Cardiac muscle cell (in vitro differentiated cells and primary cell): ENCODE data around the gene CCDC88B. TPM values are rescaled to one million over a fixed set of nuclear protein-coding genes. Genes with fewer than 3 reads are reported as not detected.

Experiments
- DNase-seq, 2 donors: peaks; one replicate each; pipeline versions ENCODE4 v3.0.0 to v3.0.0-alpha.2; 2010 to 2017; ENCODE audit warnings: low read depth in 1 of 2, low spot score in 1 of 2
- H3K27ac ChIP-seq: fragments of 200-600 bp; sonication (generic); 2 replicates; pipeline ENCODE4 v1.5.1; 2016
- H3K27me3 ChIP-seq: fragments of 200-600 bp; sonication (generic); 2 replicates; pipeline ENCODE4 v1.6.0; 2016; ENCODE audit warnings: control low read depth
- H3K36me3 ChIP-seq: fragments of 200-600 bp; sonication (generic); 2 replicates; pipeline ENCODE4 v1.5.1; 2016; ENCODE audit warnings: control low read depth
- H3K4me1 ChIP-seq: fragments of 200-600 bp; sonication (generic); 2 replicates; pipeline ENCODE4 v1.8.1; 2017; ENCODE audit warnings: low read depth, mild to moderate bottlenecking, mixed run types
- H3K4me3 ChIP-seq: fragments of 200-600 bp; sonication (generic); 2 replicates; pipeline ENCODE4 v1.5.1; 2016; ENCODE audit warnings: mild to moderate bottlenecking
- H3K9me3 ChIP-seq: fragments of 200-600 bp; sonication (generic); 2 replicates; pipeline ENCODE4 v1.5.1; 2017; ENCODE audit warnings: low read depth, mild to moderate bottlenecking, control low read depth
- CTCF ChIP-seq: IDR thresholded peaks from 2 replicates; pipeline ENCODE4 v1.5.1; 2012; ENCODE audit warnings: low read depth, mild to moderate bottlenecking, low read length
- polyA plus RNA-seq: library from polyadenylated mRNA; unstranded; fragments of >200 nt; fragmentation: Nextera tagmentation; extraction: Ambion mirVana; gene quantifications from 2 replicates; pipeline ENCODE4 v1.2.1, GENCODE V29; 2016
- total RNA-seq: library from RNA; depleted of rRNA; stranded (reverse); fragments of >200 nt; gene quantifications from 2 replicates; pipeline ENCODE4 v1.2.3, GENCODE V29; 2016

The CCDC88B gene
- total and polyA plus RNA-seq, 2 experiments from 2014 or later = 8.4 to 8.6 TPM

- H3K27me3 ChIP-seq = no peaks in the 10 kb centered on the region
- H3K9me3 ChIP-seq = no peaks in the 10 kb centered on the region
- TF ChIP-seq CTCF = no peak
- DNase-seq = no peak
- no peak overlapping the region for H3K27ac ChIP-seq
- H3K4me1 ChIP-seq = no peaks in the 10 kb centered on the region
- no peak overlapping the region for H3K4me3 ChIP-seq
- H3K36me3 ChIP-seq = no peaks in the 10 kb centered on the region
These were observed 718 bp upstream of the CCDC88B start for GRCh38 chr11:64339286-64339685.

GRCh38 chr11:64340671-64341335 is 799 bp downstream of the CCDC88B start:
- no peaks in the 10 kb centered on the region for H3K27me3 ChIP-seq
- no peaks in the 10 kb centered on the region for H3K9me3 ChIP-seq
- peak in 1 of 2 donors; percentile 30 for DNase-seq
- H3K27ac ChIP-seq = no peak overlapping the region
- H3K36me3 ChIP-seq = no peaks in the 10 kb centered on the region
- TF ChIP-seq CTCF = no peak
- H3K4me3 ChIP-seq = no peak overlapping the region
- no peaks in the 10 kb centered on the region for H3K4me1 ChIP-seq

GRCh38 chr11:64341429-64341828 is 1.4 kb downstream of the CCDC88B start:
- no peak overlapping the region for H3K4me3 ChIP-seq
- no peaks in the 10 kb centered on the region for H3K36me3 ChIP-seq
- H3K27me3 ChIP-seq = no peaks in the 10 kb centered on the region
- H3K4me1 ChIP-seq = no peaks in the 10 kb centered on the region
- DNase-seq = no peak
- H3K9me3 ChIP-seq = no peaks in the 10 kb centered on the region
- H3K27ac ChIP-seq = no peak overlapping the region
- no peak for TF ChIP-seq CTCF

- H3K27me3 ChIP-seq = no peaks in the 10 kb centered on the region
- no peaks in the 10 kb centered on the region for H3K9me3 ChIP-seq
- peak; percentile 54 for TF ChIP-seq CTCF
- H3K36me3 ChIP-seq = no peaks in the 10 kb centered on the region
- H3K4me3 ChIP-seq = no peak overlapping the region
- no peak overlapping the region for H3K27ac ChIP-seq
- peak; percentile 91 to 93 for DNase-seq
- H3K4me1 ChIP-seq = no peaks in the 10 kb centered on the region
These were observed 2.1 kb downstream of the CCDC88B start for GRCh38 chr11:64341851-64342791.

GRCh38 chr11:64342869-64343745 is 3.1 kb downstream of the CCDC88B start:
- Histone ChIP-seq H3K27me3 (no peaks in the 10 kb centered on the region), H3K9me3 (no peaks in the 10 kb centered on the region), H3K4me1 (no peaks in the 10 kb centered on the region), H3K27ac (no peak overlapping the region), H3K36me3 (no peaks in the 10 kb centered on the region), H3K4me3 (no peak overlapping the region)
- TF ChIP-seq CTCF = no peak
- no peak for DNase-seq
